Uterus (tissue), 2 donors: ENCODE results near the gene GABARAP.

Source experiments
- CTCF ChIP-seq, 4 experiments: fragments of 200-600 bp in 2 of 4; fragments of 450-650 bp in 2 of 4; sonication (generic) in 2 of 4; IDR thresholded peaks; one replicate each; pipeline ENCODE4 v1.5.1; 2016 to 2019; ENCODE audit warnings: antibody characterized with exemption in 4 of 4, mild to moderate bottlenecking in 2 of 4, moderate library complexity in 1 of 4
- POLR2A ChIP-seq, 2 donors: fragments of 450-650 bp; IDR thresholded peaks; one replicate each; pipeline ENCODE4 v1.6.1; 2016; ENCODE audit warnings: antibody characterized with exemption in 2 of 2, mild to moderate bottlenecking in 1 of 2, moderate library complexity in 1 of 2

- no peak for TF ChIP-seq CTCF (IDR thresholded peaks at IDR 0.05)
- TF ChIP-seq POLR2A (IDR thresholded peaks at IDR 0.05) = no peak
These were observed 19.3 kb upstream of the GABARAP start for GRCh38 chr17:7261379-7262191.
